ENCODE measurements around the gene PGPEP1. TPM values are rescaled to one million over a fixed set of nuclear protein-coding genes. Genes with fewer than 3 reads are reported as not detected.
"Not testable (repeated sequence)": the region's sequence is repeated elsewhere in the genome, so short reads cannot be mapped to it uniquely, and the experiment has no call there.

The PGPEP1 gene
- total RNA-seq, 1 donor from 2014 or later, result 5.5 TPM

DNA sequence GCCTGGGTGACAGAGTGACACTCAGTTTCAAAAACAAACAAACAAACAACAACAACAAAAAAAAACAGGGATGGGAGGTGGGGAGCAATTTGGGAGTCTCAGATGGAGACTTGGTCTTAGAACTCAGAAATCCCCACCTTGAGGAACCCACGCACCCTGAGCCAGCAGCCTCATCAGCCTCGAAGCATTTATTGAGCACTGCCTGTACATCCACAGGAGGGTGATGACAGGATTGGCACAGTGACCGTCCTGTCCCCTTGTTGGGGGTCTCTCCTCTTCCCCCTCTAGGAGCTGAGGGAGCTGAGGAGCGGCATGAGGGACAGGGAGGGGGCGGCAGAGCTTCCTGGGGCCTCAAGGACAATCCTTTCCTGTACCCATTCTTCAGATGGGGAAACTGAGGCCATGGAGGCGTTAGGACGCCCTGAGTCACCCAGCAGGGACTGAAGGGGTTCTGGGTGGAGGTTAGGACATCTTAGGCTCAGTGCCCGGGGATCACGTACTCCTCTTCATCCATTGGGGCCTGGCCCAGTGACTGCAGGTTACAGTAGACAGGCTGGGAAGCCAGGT is 51.2 kb downstream of the PGPEP1 start:
- ATAC-seq, result no peak

DNA sequence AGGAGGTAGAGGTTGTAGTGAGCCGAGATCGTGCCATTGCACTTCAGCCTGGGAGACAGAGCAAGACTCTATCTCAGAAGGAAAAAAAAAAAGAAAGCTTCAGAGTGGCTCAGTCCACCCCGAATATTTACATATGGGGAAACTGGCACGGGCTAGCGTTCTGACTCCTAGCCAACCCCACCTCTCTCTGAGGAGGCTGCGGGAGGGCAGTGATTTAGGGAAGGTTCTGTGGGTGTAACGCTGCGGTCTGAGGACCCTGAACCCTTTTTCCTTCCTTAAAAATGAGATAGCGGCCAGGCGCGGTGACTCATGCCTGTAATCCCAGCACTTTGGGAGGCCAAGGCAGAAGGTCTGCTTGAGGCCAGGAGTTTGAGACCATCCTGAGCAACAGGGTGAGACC is 52.0 kb downstream of the PGPEP1 start:
- no peak for ATAC-seq

DNA sequence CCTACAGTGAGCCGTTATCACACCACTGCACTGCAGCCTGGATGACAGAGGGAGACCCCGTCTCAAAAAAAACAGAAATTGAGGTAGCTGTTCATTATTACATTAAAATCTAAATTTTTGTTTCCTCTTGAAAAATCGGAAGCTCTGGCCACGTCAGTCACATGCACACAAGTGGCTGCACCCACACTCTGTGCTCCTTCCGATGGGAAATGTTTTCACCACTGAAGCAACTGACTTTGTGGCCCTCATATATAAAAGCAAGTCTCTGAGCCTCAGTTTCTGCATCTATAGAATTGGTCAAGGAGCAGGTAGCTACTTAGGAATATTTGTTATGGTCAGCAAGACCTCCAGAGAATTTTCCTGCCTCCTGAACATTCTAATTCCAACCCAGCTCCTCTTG is 52.5 kb downstream of the PGPEP1 start:
- ATAC-seq, result no peak

DNA sequence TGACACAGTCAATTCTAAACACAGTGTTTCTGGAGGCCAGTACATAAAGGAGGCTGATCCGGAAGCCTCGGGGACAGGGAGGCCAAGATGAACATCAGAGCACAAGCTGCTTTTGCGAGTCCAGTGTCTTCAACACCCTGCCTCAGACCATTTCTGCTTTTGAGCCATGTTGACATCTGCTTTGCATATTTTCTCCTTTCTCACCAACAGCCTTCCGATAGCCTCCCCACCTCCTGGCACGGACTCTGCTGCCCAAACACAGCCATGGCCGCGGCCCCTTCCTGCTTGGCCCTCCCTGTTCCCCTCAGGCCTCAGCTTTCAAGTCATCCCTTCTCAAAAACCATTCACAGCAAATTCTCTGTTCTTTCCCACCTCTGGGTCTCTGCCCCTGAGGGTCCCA is 53.4 kb downstream of the PGPEP1 start:
- ATAC-seq, result no peak

DNA sequence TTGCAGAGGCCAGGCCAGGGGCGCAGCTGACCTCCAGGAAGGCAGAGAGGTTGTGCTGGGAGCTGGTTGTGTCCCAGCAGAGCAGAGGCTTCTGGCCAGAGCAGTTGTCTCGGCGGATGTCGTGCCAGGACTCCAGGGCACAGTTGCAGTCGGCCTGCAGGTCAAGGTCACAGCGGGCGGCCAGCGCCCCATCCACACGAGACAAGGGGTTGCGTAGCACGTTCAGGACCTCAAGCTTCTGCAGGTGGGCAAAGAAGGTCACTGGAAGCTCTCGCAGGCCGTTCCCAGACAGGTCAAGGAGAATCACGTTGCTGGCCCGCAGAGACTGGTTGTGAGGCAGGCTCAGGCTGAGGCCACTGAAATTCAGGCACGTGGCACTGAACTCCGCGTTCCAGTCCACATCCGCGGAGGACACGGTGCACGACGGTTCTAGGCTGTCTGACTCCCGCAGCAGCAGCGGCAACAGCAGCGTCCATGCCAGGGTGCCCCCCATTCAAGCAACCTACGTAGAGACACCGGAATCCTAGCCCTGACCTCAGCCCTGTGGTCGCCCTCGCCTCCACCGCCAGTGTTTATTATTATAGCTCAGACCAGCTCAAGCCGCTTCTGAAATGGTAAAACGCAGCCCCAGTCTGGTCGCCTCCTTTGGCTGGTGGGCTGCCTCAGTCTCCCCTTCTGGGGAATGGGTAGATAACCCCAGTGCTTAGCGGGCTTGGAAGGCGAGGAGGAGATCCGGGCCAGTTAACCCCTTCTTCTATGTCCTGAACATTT is 56.3 kb downstream of the PGPEP1 start:
- ATAC-seq, result no peak

DNA sequence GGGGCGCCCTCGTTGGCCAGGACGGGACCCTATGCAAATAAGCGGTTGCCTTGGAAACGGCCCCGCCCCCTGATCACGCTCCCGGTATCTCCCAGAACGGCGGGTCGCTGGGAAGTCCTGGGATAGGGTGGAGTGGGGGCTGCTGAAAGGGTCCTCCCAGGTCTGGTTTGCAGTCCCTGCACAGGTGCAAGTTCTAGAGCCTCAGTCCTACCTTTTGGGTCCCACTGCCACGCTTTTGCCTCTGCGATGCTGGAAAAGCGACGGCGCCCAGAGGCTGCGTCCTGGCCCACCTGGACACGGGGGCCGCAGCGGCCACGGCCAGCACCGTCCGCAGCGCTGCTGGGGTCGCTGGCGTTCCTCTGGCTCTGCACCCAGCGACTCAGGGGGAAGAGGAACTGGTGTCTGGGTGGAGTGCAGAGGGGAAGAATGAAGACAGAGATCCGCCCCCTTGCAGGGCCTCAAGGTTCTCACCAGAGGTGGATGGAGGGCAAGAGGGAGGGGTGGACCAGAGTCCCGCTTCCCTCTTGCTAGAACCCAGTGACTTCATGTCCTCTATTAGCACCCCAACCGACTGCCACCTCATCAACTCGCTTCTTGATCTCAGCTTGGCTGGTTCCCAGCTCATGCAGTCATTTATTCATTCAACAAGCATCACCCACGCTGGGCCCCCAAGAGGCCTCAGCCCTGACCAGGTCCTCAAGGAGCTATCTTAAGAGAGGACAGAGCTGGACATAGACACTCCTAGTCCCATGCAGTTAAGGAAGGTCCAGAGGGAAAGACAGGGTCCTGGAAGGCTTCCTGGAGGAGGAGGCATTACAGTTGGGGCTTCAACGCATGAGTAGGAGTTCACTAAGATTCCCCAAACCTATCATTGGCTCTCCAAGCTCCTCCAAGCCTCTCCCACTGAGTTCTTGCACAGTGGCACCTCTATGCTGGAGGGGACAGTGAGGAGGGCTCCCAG is 57.1 kb downstream of the PGPEP1 start, which contains the start of gene LRRC25:
Gene LRRC25 (minus strand): TSS at position 381 of the 961 bp plus-strand sequence. CDS start 659 bp downstream, outside the sequence.
- peak; percentile 29 for ATAC-seq

DNA sequence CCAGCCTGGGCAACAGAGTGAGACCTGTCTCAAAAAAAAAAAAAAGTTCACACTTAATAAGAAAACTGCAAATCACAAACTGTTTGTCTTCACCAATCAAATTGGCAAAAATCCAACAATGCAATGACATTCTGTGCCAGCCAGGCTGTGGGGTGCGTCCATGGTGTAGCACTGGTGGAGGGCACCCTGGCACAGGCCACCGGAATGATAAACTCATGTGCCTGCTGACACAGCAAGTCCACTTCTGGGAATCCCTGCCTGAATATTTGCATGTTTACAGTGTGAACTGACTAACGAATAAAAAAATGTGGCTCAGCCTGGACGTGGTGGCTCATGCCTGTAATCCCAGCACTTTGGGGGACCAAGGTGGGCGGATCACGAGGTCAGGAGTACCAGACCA is 58.6 kb downstream of the PGPEP1 start:
- ATAC-seq, result peak; percentile 54

DNA sequence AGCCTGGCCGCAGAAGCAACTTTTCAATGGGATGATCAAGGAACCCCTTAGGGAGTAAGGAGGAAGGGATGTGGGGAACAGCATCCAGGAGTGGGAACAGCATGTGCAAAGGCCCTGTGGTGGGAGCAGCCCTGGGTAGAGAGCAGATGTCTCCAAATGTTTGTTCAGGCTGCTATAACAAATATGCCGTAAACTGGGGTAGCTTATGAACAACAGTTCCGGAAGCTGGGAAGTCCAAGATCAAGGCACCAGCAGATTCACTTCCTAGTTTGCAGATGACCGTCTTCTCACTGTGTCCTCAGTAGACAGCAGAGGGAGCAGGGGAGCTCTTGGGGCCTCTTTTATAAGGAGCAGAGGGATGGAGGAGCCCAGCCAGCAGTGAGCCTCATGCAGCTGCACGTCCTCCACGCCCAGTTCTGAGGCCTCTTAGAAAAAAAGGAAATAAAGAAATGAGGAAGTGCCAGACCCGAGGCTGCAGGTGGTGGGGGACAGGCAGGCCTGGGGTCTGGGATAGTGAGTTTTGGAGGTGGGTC is 61.2 kb downstream of the PGPEP1 start:
- ATAC-seq, result peak; percentile 78

DNA sequence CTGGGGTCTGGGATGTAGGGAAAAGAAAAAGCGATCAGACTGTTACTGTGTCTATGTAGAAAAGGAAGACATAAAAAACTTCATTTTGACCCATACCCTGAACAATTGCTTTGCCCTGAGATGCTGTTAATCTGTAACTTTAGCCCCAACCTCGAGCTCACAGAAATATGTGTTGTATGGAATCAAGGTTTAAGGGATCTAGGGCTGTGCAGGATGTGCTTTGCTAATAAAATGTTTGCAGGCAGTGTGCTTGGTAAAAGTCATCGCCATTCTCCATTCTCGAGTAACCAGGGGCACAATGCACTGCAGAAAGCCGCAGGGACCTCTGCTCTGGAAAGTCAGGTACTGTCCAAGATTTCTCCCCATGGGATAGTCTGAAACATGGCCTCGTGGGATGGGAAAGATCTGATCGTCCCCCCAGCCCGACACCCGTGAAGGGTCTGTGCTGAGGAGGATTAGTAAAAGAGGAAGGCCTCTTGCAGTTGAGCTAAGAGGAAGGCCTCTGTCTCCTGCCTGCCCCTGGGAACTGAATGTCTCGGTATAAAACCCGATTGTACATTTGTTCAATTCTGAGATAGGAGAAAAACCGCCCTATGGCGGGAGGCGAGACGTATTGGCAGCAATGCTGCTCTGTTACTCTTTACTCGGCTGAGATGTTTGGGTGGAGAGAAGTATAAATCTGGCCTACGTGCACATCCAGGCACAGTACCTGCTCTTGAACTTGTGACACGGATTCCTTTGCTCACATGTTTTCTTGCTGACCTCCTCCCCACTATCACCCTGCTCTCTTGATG is 62.3 kb downstream of the PGPEP1 start:
- not testable (repeated sequence) for ATAC-seq

DNA sequence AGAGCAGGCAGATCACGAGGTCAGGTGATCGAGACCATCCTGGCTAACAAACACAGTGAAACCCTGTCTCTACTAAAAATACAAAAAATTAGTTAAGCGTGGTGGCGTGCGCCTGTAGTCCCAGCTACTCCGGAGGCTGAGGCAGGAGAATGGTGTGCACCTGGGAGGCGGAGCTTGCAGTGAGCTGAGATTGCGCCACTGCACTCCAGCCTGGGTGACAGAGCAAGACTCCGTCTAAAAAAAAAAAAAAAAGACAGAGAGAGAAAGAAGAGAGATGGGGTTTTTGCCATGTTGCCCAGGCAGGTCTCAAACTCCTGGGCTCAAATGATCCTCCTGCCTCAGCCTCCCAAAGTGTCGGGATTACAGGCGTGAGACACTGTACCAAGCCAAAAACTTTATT is 65.4 kb downstream of the PGPEP1 start:
- not testable (repeated sequence) for ATAC-seq

DNA sequence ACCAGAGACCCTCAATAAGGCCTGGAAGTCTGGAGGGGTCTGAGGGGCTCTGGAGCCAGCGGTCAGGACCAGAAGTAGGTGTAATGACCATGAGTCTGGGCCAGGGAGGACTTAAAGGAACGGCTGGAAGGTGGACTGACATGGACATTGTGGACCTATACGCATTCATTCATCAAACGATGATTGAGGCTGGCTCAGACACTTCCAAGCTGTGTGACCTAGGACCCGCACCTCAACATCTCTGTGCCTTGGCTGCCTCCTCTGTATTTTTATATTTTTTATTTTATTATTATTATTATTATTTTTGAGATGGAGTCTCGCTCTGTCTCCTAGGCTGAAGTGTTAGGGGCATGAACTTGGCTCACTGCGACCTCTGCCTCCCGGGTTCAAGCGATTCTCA is 66.4 kb downstream of the PGPEP1 start:
- ATAC-seq, result no peak

DNA sequence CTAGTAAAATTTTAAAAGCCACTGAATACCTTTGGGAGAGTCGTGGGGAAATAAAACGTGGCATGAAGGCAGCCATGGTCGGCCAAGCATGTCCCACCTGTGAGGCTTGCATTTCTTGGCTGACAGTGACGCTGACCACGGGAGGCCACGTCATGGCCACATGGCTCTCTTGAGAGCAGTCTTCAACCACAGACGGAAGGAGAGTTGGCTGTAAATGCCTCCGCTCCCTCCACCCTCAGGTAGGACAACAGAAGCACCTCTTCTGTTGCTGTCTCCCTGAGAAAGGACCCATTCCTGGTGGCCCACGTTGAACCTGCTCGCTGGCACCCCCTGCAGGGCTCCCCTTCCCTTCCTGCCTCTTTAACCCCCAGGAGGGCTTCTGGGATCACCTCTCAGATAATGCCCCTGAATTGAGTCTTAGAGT is 67.7 kb downstream of the PGPEP1 start:
- ATAC-seq, result peak; percentile 36

DNA sequence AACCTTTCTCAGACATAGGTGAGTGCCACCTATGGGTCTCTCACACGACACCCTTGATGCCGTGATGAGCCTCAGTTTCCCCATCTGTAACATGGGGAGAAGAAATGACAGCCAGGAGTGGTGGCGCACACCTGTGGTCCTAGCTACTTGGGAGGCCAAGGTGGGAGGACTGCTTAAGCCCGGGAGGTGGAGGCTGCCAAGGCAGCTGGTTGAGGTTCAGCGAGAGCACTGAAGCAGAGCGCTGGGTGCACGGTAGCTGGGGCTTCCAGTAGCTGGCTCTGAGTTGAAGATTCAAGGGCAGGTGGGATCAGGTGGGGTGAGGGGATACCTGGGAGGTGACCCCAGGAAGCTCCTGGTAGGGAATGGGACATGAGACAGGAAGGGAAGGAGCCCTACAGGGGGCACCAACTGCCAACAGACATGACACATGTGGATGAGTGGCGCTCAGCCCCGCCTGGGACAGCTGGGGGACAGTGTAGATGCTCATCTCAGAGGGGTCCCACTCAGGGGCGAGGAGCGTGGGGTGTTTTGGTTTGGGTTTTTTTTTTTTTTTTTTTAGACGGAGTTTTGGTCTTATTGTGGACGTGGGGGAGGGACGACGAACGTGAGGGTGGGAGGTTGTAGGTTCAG is 72.3 kb downstream of the PGPEP1 start:
- ATAC-seq, result no peak

DNA sequence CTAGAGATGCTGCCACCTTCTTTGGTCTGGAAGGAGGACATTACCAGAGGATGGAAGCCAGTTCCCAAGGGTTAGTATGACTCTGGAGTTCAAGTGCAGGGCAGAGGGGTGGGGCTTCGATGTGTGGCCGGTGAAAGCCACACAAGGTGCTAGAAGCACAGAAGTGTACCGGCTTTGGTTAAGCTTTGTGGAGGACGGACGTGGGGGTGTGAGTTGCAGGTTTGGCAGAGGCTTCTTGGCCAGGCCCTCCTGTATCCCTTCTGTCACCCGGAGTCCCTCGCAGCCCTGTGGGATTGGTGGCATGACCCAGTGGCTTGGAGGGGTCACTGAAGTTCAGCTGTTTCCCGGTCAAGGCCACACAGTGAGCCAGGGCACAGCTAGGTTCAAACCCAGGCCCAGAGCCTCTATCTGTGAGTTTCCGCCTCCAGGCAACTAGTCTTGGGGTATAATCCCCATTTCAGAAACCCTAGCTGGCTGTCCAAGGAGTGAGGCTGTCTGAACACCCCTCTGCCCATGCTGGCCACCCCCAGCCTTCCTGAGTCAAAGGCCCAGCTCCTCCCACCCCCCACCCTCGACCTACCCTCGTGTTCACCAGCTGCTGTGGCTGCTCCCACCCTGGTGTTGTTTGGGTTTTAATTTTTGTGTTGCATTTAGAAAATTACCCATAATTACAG is 74.2 kb downstream of the PGPEP1 start:
- ATAC-seq, result no peak

DNA sequence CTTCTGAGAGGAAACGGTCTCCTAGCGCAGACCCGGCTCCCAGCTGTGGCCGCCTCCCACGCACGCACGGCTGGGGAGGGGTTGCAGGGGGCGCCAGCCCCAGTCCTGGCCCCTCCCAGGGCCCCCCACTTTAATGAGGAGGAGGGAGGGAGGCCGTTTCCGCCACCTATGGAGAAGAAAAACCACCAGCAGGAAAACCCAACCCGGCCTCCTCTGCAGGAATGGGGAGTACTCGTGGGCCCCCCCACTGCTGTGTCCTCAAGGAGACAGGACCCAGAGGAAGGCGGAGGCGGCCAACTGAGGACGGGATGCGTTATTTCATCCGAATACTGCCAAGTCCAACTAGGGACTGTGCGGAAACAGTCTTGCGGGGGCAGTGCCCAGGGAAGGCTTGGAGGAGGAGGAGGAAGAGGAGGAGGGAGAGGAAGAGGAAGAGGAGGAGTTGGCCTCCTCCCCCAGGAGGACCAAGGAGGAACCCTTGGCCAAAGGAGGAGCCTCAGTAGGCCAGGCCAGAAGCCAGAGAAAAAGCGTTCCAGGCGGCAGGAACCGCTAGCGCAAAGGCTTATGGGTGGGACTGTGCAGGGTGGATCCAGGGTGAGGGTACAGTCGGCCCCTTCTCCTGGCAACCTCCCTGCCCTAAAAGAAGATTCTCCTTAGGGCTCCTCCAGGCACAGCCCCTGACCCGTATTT is 74.9 kb downstream of the PGPEP1 start:
- peak; percentile 1 for ATAC-seq

DNA sequence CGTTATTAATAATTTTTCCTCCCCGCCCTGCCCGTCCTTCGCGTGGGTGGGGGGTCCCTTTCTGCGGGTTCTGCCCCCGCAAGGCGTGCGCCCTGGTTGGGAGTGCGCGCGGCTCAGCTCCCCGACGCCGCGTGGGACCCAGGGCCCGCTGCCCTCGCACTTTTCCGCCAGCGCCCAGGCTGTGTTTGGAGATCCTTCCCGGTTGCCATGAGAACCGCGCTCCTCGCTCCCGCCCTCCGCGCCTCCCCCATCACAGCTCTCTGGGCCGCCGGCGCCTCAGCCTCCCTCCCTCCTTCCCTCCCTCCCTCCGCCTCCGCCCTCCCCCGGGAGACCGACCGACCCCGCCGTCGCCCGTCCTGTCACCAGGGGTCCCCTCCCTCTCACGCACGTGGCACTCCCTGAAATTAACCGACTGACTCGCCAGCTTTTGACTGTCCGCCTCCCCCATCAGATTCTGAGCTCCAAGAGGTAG is 76.4 kb downstream of the PGPEP1 start:
- peak; percentile 8 for ATAC-seq

DNA sequence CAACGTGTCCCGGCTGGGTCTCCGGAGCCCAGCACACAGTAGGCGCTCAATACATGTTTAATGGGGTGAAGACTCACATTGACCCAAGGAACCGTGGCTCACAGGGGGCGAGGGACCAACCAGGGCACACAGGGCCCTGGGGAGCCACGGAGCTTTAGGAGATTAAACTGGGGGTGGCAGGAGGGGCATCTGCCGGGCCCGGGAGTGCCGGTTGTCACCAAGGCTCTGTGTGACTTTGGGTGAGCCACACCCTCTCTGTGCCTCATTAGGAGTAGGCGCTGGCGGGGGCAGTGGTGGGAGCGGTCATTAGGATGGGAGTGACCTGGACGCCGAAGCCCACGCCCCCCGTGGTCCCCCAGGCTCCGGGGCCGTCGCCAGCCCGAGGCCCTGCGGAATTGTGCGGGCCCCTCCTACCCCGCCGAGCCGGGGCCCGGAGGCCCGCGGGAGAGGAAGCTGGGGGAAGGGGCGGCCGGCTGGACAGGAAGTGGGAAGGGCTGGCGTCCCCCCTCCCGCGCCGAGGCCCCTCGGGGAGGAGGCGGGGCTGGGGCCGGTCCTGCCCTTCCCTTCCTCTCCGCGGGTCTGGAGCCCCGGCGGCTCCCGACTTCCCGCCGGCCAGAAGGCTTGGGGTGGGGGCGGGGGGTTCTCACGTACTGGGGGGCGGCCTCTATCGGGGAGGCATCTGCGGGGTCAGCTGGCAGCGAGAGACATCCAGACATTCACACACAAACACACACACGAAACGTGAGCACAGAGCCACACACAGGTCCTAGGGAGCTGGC is 77.0 kb downstream of the PGPEP1 start:
- peak; percentile 19 for ATAC-seq

DNA sequence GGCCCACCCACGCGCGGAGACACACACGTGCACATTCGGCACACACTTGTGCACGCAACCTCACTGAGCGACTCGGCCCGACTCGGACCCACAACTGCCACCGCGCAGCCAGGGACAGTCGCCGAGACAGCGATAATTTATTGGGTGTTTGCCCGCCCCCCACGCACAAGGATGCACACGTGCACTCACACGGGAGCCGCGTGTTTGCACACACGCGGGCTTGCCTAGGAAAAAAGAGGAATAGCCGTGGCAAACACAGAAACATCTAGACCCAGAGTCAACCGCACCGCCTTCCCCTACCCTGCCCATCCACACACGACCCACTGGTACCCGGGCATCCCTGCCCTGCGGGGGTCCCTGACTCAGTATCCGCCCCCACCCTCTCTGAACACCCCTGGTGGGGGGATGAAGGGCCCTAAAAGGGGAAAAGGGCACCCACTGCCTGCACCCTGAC is 77.7 kb downstream of the PGPEP1 start:
- no peak for ATAC-seq

All from esophagus mucosa (tissue), 1 donor.